Vagina (tissue), 2 donors: ENCODE data around the gene SAMD4A.
A peak's percentile ranks its signal among the peaks of the same experiment; 100 is the strongest.

ENCODE experiments used
- CTCF ChIP-seq, 3 experiments: fragments of 450-650 bp in 2 of 3; fragments of 200-600 bp in 1 of 3; sonication (generic) in 1 of 3; IDR thresholded peaks; one replicate each; pipeline ENCODE4 v1.5.1; 2017 to 2019; ENCODE audit warnings: antibody characterized with exemption in 3 of 3, mild to moderate bottlenecking in 2 of 3, moderate library complexity in 2 of 3
- POLR2A ChIP-seq, 2 donors: fragments of 450-650 bp; IDR thresholded peaks; one replicate each; pipeline ENCODE4 v1.6.1; 2017; ENCODE audit warnings: antibody characterized with exemption in 2 of 2, mild to moderate bottlenecking in 2 of 2, moderate library complexity in 2 of 2
- POLR2AphosphoS5 ChIP-seq, 2 donors: sonication (generic); formaldehyde crosslinking; IDR thresholded peaks; one replicate each; pipeline ENCODE4 v1.9.0; 2017; ENCODE audit warnings: antibody characterized with exemption in 2 of 2, mild to moderate bottlenecking in 2 of 2, low read depth in 1 of 2; ENCODE audit not compliant: insufficient read depth in 1 of 2

GRCh38 chr14:54570631-54571415 lies 3.9 kb downstream of the SAMD4A start:
- TF ChIP-seq CTCF (IDR thresholded peaks at IDR 0.05): no peak
- peak in 1 of 2 donors; percentile 56 for TF ChIP-seq POLR2AphosphoS5 (IDR thresholded peaks at IDR 0.05; ENCODE audit: insufficient read depth in 1 of 2, low read depth in 1 of 2)
- no peak for TF ChIP-seq POLR2A (IDR thresholded peaks at IDR 0.05)
